HCT116 (cell line): ENCODE data around the gene TP53TG5. TPM values are rescaled to one million over a fixed set of nuclear protein-coding genes. Genes with fewer than 3 reads are reported as not detected.
A peak's percentile ranks its signal among the peaks of the same experiment; 100 is the strongest.

Source experiments
- ATAC-seq: fragments of 200-7000 bp; cut with Tn5 transposase; 2 replicates; pipeline ENCODE4 v1.9.1; 2020; ENCODE audit warnings: mild to moderate bottlenecking, moderate library complexity
- BruUV-seq: library from RNA; stranded (reverse); fragments of 400-500 nt; replicated peaks from 2 replicates; lab custom pipeline; 2021; lab: Mats Ljungman, UMichigan
- CTCF ChIA-PET: fragments of 300-600 bp; sonication (Branson Sonifier 250); formaldehyde crosslinking; loops from one replicate; lab custom pipeline; 2021; ENCODE audit warnings: antibody characterized with exemption; lab: Charles Lee
- POLR2A ChIA-PET: fragments of 300-600, 350-600 bp; sonication (Branson Sonifier 250); formaldehyde crosslinking; loops from one replicate; lab custom pipeline; 2021; ENCODE audit warnings: antibody characterized with exemption; lab: Charles Lee
- RAD21 ChIA-PET, 2 experiments: fragments of 300-600 bp; sonication (Branson Sonifier 250); formaldehyde crosslinking; loops; one replicate each; lab custom pipeline; 2023; ENCODE audit warnings: low total read pairs in 2 of 2; ENCODE audit not compliant: uncharacterized antibody in 2 of 2, unreplicated experiment in 2 of 2, low non-redundant PET in 1 of 2; lab: Charles Lee
- DNase-seq: peaks from one replicate; pipeline ENCODE4 v3.0.0-alpha.2; 2010; ENCODE audit warnings: low read depth, low spot score
- H2AFZ ChIP-seq: fragments of 200-600 bp; shearing (Covaris generic), sonication (generic); 2 replicates; pipeline ENCODE4 v1.6.1; 2017; ENCODE audit warnings: low read depth, mixed run types, mixed read lengths, antibody characterized with exemption, low read length; ENCODE audit not compliant: poor library complexity, severe bottlenecking
- H3K27ac ChIP-seq: 2 replicates; pipeline ENCODE4 v1.5.1; 2012; ENCODE audit warnings: low read depth, low read length
- H3K27me3 ChIP-seq: fragments of 200-600 bp; sonication (generic); 2 replicates; pipeline ENCODE4 v1.6.1; 2016; ENCODE audit warnings: mixed run types, low read length, mixed read lengths; ENCODE audit not compliant: insufficient read depth
- H3K36me3 ChIP-seq, 2 experiments: fragments of 200-500 bp in 1 of 2; fragments of 200-600 bp in 1 of 2; sonication (Bioruptor generic) in 1 of 2; sonication (generic) in 1 of 2; 2 replicates each; pipeline versions ENCODE4 v1.5.1 to v1.6.1; 2014 to 2016; ENCODE audit warnings: low read length in 2 of 2, inconsistent platforms in 1 of 2, mixed read lengths in 1 of 2, mixed run types in 1 of 2; ENCODE audit not compliant: insufficient read depth in 2 of 2, control insufficient read depth in 1 of 2
- H3K4me1 ChIP-seq, 2 experiments: fragments of 200-600 bp in 1 of 2; sonication (generic) in 1 of 2; 2 replicates each; pipeline versions ENCODE4 v1.5.1 to v1.6.1; 2012 to 2017; ENCODE audit warnings: low read length in 2 of 2, inconsistent platforms in 1 of 2, mild to moderate bottlenecking in 1 of 2, mixed read lengths in 1 of 2, mixed run types in 1 of 2, moderate library complexity in 1 of 2; ENCODE audit not compliant: insufficient read depth in 2 of 2, control insufficient read depth in 1 of 2
- H3K4me2 ChIP-seq: fragments of 200-600 bp; sonication (generic); 2 replicates; pipeline ENCODE4 v1.6.1; 2017; ENCODE audit warnings: mixed run types, low read length, mixed read lengths
- H3K4me3 ChIP-seq, 2 experiments: fragments of 200-600 bp in 1 of 2; sonication (generic) in 1 of 2; replicated peaks in 1 of 2; 2 replicates each; pipeline ENCODE4 v1.5.1; 2011 to 2016; ENCODE audit warnings: low read length in 2 of 2, control low read depth in 1 of 2, low read depth in 1 of 2, mild to moderate bottlenecking in 1 of 2, mixed read lengths in 1 of 2, mixed run types in 1 of 2
- H3K79me2 ChIP-seq: fragments of 200-600 bp; sonication (generic); 2 replicates; pipeline ENCODE4 v1.6.1; 2017; ENCODE audit warnings: mild to moderate bottlenecking, mixed run types, low read length, moderate library complexity, mixed read lengths; ENCODE audit not compliant: insufficient read depth
- H3K9ac ChIP-seq: fragments of 200-600 bp; sonication (generic); 2 replicates; pipeline ENCODE4 v1.6.1; 2016; ENCODE audit warnings: low read length, mixed read lengths
- H3K9me2 ChIP-seq: fragments of 200-600 bp; sonication (generic), shearing (Covaris generic); 2 replicates; pipeline ENCODE4 v1.6.1; 2017; ENCODE audit warnings: mixed run types, mild to moderate bottlenecking, moderate library complexity; ENCODE audit not compliant: insufficient read depth
- H3K9me3 ChIP-seq, 2 experiments: fragments of 200-500 bp in 1 of 2; fragments of 200-600 bp in 1 of 2; sonication (Bioruptor generic) in 1 of 2; sonication (generic) in 1 of 2; 2 replicates each; pipeline ENCODE4 v1.6.1; 2014 to 2017; ENCODE audit warnings: low read length in 2 of 2, mixed read lengths in 2 of 2, inconsistent platforms in 1 of 2, low read depth in 1 of 2, mild to moderate bottlenecking in 1 of 2, mixed run types in 1 of 2, moderate library complexity in 1 of 2; ENCODE audit not compliant: control insufficient read depth in 1 of 2, insufficient read depth in 1 of 2
- H4K20me1 ChIP-seq: fragments of 200-600 bp; sonication (generic), shearing (Covaris generic); 2 replicates; pipeline ENCODE4 v1.6.1; 2017; ENCODE audit warnings: mixed run types, mild to moderate bottlenecking, moderate library complexity; ENCODE audit not compliant: insufficient read depth
- CEBPB ChIP-seq: IDR thresholded peaks from 2 replicates; pipeline ENCODE4 v1.6.1; 2012; ENCODE audit warnings: low read depth
- CTCF ChIP-seq, 3 experiments: fragments of 200-600 bp in 1 of 3; sonication (generic) in 1 of 3; IDR thresholded peaks in 2 of 3; conservative IDR thresholded peaks in 1 of 3; 2 replicates each; pipeline ENCODE4 v1.5.1; 2012 to 2017; ENCODE audit warnings: low read depth in 2 of 3, low read length in 2 of 3, antibody characterized with exemption in 1 of 3, borderline replicate concordance in 1 of 3, control low read depth in 1 of 3, mild to moderate bottlenecking in 1 of 3, mixed read lengths in 1 of 3, mixed run types in 1 of 3, moderate library complexity in 1 of 3; ENCODE audit not compliant: insufficient read depth in 1 of 3
- EGR1 ChIP-seq: IDR thresholded peaks from 2 replicates; pipeline ENCODE4 v1.6.1; 2012; ENCODE audit warnings: low read depth
- ELF1 ChIP-seq: IDR thresholded peaks from 2 replicates; pipeline ENCODE4 v1.6.1; 2012; ENCODE audit warnings: low read depth, borderline replicate concordance
- EZH2 ChIP-seq: fragments of 200-600 bp; sonication (generic); IDR thresholded peaks from 2 replicates; pipeline ENCODE4 v1.6.1; 2017; ENCODE audit warnings: antibody characterized with exemption, mixed run types
- JUND ChIP-seq: IDR thresholded peaks from 2 replicates; pipeline ENCODE4 v1.6.1; 2012
- MAX ChIP-seq: IDR thresholded peaks from 2 replicates; pipeline ENCODE4 v1.6.1; 2012
- POLR2AphosphoS5 ChIP-seq: IDR thresholded peaks from 2 replicates; pipeline ENCODE4 v1.6.1; 2011; ENCODE audit warnings: mild to moderate bottlenecking, low read depth, low read length, moderate library complexity
- RAD21 ChIP-seq: IDR thresholded peaks from 2 replicates; pipeline ENCODE4 v1.6.1; 2012; ENCODE audit warnings: low read depth, mild to moderate bottlenecking
- TCF7L2 ChIP-seq: IDR thresholded peaks from 2 replicates; pipeline ENCODE4 v1.7.0; 2011; ENCODE audit warnings: borderline replicate concordance, inconsistent platforms; ENCODE audit not compliant: insufficient read depth, insufficient read length; ENCODE audit errors: extremely low read depth
- ZBTB33 ChIP-seq: IDR thresholded peaks from 2 replicates; pipeline ENCODE4 v1.6.1; 2011; ENCODE audit warnings: mild to moderate bottlenecking, low read length, moderate library complexity; ENCODE audit not compliant: insufficient replicate concordance; ENCODE audit errors: extremely low read depth
- ZFX ChIP-seq: fragments of 450-650 bp; IDR thresholded peaks from 2 replicates; pipeline ENCODE4 v1.6.1; 2017
- intact Hi-C: fragments of 100-400 bp; cut with micrococcal nuclease; formaldehyde crosslinking; loops from 2 replicates; pipeline ENCODE4 v1.10.0; 2022
- total RNA-seq: library from RNA; stranded (reverse); gene quantifications from one replicate; pipeline ENCODE4 v1.2.1, GENCODE V29; 2021; ENCODE audit not compliant: unreplicated experiment

The TP53TG5 gene
- total RNA-seq, 1 experiment from 2014 or later: 0.76 TPM

GRCh38 chr20:45406260-45407066 lies 28.3 kb upstream of the TP53TG5 start:
- ATAC-seq (peak; percentile 73), DNase-seq (no peak)
- POLR2A ChIA-PET: interaction anchor here (0.8 to 1.5 kb wide), 6 partner anchors 10 to 83 kb away, joined by 3 to 6 read pairs (median 4); partner anchors contain the start of genes PIGT and SYS1
- H2AFZ ChIP-seq: no peak overlapping the region
- BruUV-seq: no TSS peak
- peak; percentile 54 for TF ChIP-seq MAX
- TF ChIP-seq TCF7L2: no peak
- TF ChIP-seq EZH2: no peak
- TF ChIP-seq RAD21: no peak
- TF ChIP-seq POLR2AphosphoS5: peak; percentile 63; the same call in 1 of the 2 replicates
- no peak for TF ChIP-seq ZBTB33
- no peak for TF ChIP-seq JUND
- peak; percentile 77 for TF ChIP-seq EGR1
- TF ChIP-seq CTCF (IDR thresholded peaks at IDR 0.05 in 2 of 3, conservative IDR thresholded peaks at IDR 0.05 in 1 of 3; ENCODE audit: borderline replicate concordance in 1 of 3, insufficient read depth in 1 of 3, low read depth in 2 of 3, low read length in 2 of 3): no peak
- peak; percentile 69; the same call in 1 of the 2 replicates for TF ChIP-seq ZFX
- TF ChIP-seq CEBPB: no peak
- no peak; the same call in 1 of the 2 replicates for TF ChIP-seq ELF1
- H3K79me2 ChIP-seq: peaks cover 15% of the 10 kb centered on the region; the same call in 1 of the 2 replicates
- H3K9ac ChIP-seq: peak overlapping the region; percentile 81
- peaks cover 5 to 24% of the 10 kb centered on the region in 2 experiments; a peak in 3 of 4 replicates for H3K4me1 ChIP-seq
- no peaks in the 10 kb centered on the region for H3K9me2 ChIP-seq
- peaks cover 8 to 11% of the 10 kb centered on the region in 2 experiments; a peak in 2 of 4 replicates for H3K36me3 ChIP-seq
- peak overlapping the region; percentile 71 to 76 for H3K4me3 ChIP-seq
- peaks cover 0 to 5% of the 10 kb centered on the region in 2 experiments; a peak in 1 of 4 replicates for H3K9me3 ChIP-seq
- peak overlapping the region; percentile 83 for H3K27ac ChIP-seq
- no peaks in the 10 kb centered on the region for H4K20me1 ChIP-seq
- CTCF ChIA-PET: interaction anchor here (0.6 kb wide), 1 partner anchor 33 kb away, joined by 3 read pairs; no protein-coding TSS in a partner anchor
- intact Hi-C loops: no loop called here
- no peaks in the 10 kb centered on the region for H3K27me3 ChIP-seq
- peak overlapping the region; percentile 84 for H3K4me2 ChIP-seq
- RAD21 ChIA-PET: no interaction called here
